Sigmoid colon (tissue), 7 donors: ENCODE results near the gene TMEM181. TPM values are rescaled to one million over a fixed set of nuclear protein-coding genes. Genes with fewer than 3 reads are reported as not detected.

Experiments
- DNase-seq: peaks from one replicate; pipeline ENCODE4 v3.0.0-alpha.2; 2019
- H3K27ac ChIP-seq, 4 donors: fragments of 200-600 bp; sonication (generic); one replicate each; pipeline ENCODE4 v1.5.1; 2016 to 2019; ENCODE audit warnings: mild to moderate bottlenecking in 1 of 4
- H3K27me3 ChIP-seq, 3 donors: fragments of 200-600 bp; sonication (generic); one replicate each; pipeline ENCODE4 v1.5.1; 2019; ENCODE audit warnings: mild to moderate bottlenecking in 1 of 3
- H3K36me3 ChIP-seq, 4 donors: fragments of 200-600 bp; sonication (generic); one replicate each; pipeline ENCODE4 v1.5.1; 2016 to 2019
- H3K4me1 ChIP-seq, 4 donors: fragments of 200-600 bp; sonication (generic); one replicate each; pipeline ENCODE4 v1.5.1; 2017 to 2019
- H3K4me3 ChIP-seq, 4 donors: fragments of 200-600 bp; sonication (generic); one replicate each; pipeline ENCODE4 v1.5.1; 2017 to 2019; ENCODE audit warnings: mild to moderate bottlenecking in 2 of 4, moderate library complexity in 1 of 4
- H3K9me3 ChIP-seq, 4 donors: fragments of 200-600 bp in 3 of 4; sonication (generic) in 3 of 4; one replicate each; pipeline versions ENCODE4 v1.5.1 to v1.6.1; 2013 to 2019
- CTCF ChIP-seq, 4 experiments: fragments of 450-650 bp in 3 of 4; fragments of 200-600 bp in 1 of 4; IDR thresholded peaks; one replicate each; pipeline ENCODE4 v1.5.1; 2016 to 2019; ENCODE audit warnings: antibody characterized with exemption in 4 of 4, mild to moderate bottlenecking in 3 of 4, moderate library complexity in 2 of 4
- EP300 ChIP-seq, 4 donors: sonication (generic); formaldehyde crosslinking; IDR thresholded peaks; one replicate each; pipeline ENCODE4 v1.6.1; 2017; ENCODE audit warnings: antibody characterized with exemption in 4 of 4
- POLR2A ChIP-seq, 2 donors: fragments of 450-650 bp; IDR thresholded peaks; one replicate each; pipeline ENCODE4 v1.6.1; 2016; ENCODE audit warnings: antibody characterized with exemption in 2 of 2, mild to moderate bottlenecking in 2 of 2, moderate library complexity in 2 of 2
- POLR2AphosphoS5 ChIP-seq, 4 donors: sonication (generic); formaldehyde crosslinking; IDR thresholded peaks; one replicate each; pipeline ENCODE4 v1.6.1; 2017; ENCODE audit warnings: antibody characterized with exemption in 4 of 4
- WGBS, 2 donors: extraction: QIAGEN DNeasy Blood & Tissue Kit; methylation state at CpG; one replicate each; pipeline ENCODE4 v1.1.7; 2013; 5-methylcytosine and 5-hydroxymethylcytosine counted together
- intact Hi-C: fragments of 100-400 bp; cut with DNase I; formaldehyde crosslinking; loops from one replicate; pipeline ENCODE4 v1.15.1; 2023
- polyA plus RNA-seq, 3 donors: library from polyadenylated mRNA; stranded (reverse); fragments of 200-250 nt; gene quantifications; one replicate each; pipeline ENCODE4 v1.2.3, GENCODE V29; 2013
- total RNA-seq, 4 donors: library from RNA; depleted of rRNA; stranded (reverse); fragments of >200 nt; gene quantifications; one replicate each; pipeline ENCODE4 v1.1.0, GENCODE V29; 2016
- donor health status: healthy with polysubstance abuse.
- donor health status: Bipolar disorder and iron deficiency.
- donor health status: healthy.

Gene TMEM181
- total and polyA plus RNA-seq, 7 donors = 4.6 to 24.7 (median 20.8) TPM

- no peak for TF ChIP-seq POLR2AphosphoS5 (IDR thresholded peaks at IDR 0.05)
- TF ChIP-seq CTCF (IDR thresholded peaks at IDR 0.05) = no peak
- TF ChIP-seq EP300 (IDR thresholded peaks at IDR 0.05) = no peak
- TF ChIP-seq POLR2A (IDR thresholded peaks at IDR 0.05) = no peak
- intact Hi-C loops = no loop called here
- H3K9me3 ChIP-seq = no peaks in the 10 kb centered on the region
- peak; percentile 12 for DNase-seq
- peaks cover 0 to 2% (median 0%) of the 10 kb centered on the region in 4 donors for H3K36me3 ChIP-seq
- 25 to 33% methylated on average over 21 of the region's 21 CpGs for WGBS, 2 donors
- peaks cover 0 to 38% (median 34%) of the 10 kb centered on the region in 4 donors for H3K4me1 ChIP-seq
- peak overlapping the region; percentile 83 to 98 (median 89) for H3K4me3 ChIP-seq
- no peaks in the 10 kb centered on the region for H3K27me3 ChIP-seq
- H3K27ac ChIP-seq = peak overlapping the region; percentile 95 to 99 (median 96)
These were observed 85.5 kb downstream of the TMEM181 start for GRCh38 chr6:158645064-158646022.

GRCh38 chr6:158646023-158646910, 86.4 kb downstream of the TMEM181 start:
- no peaks in the 10 kb centered on the region for H3K36me3 ChIP-seq
- DNase-seq = peak; percentile 42
- 72 to 84% methylated on average over 10 of the region's 10 CpGs for WGBS, 2 donors
- TF ChIP-seq POLR2A (IDR thresholded peaks at IDR 0.05) (no peak), EP300 (IDR thresholded peaks at IDR 0.05) (no peak), POLR2AphosphoS5 (IDR thresholded peaks at IDR 0.05) (no peak), CTCF (IDR thresholded peaks at IDR 0.05) (no peak)
- peak overlapping the region in 3 of 4 donors; percentile 95 to 97 (median 96) for H3K27ac ChIP-seq
- no peak overlapping the region for H3K4me3 ChIP-seq
- H3K4me1 ChIP-seq = peaks cover 0 to 34% (median 29%) of the 10 kb centered on the region in 4 donors
- intact Hi-C loops = no loop called here
- H3K27me3 ChIP-seq = no peaks in the 10 kb centered on the region
- no peaks in the 10 kb centered on the region for H3K9me3 ChIP-seq

- Histone ChIP-seq H3K36me3 (no peaks in the 10 kb centered on the region), H3K27me3 (no peaks in the 10 kb centered on the region), H3K27ac (peak overlapping the region in 1 of 4 donors; percentile 74), H3K4me3 (no peak overlapping the region), H3K9me3 (no peaks in the 10 kb centered on the region), H3K4me1 (peaks cover 0 to 21% (median 18%) of the 10 kb centered on the region in 4 donors)
- WGBS, 2 donors = 66 to 76% methylated on average over 4 of the region's 4 CpGs
- DNase-seq = no peak
- TF ChIP-seq POLR2A (IDR thresholded peaks at IDR 0.05) (no peak), POLR2AphosphoS5 (IDR thresholded peaks at IDR 0.05) (no peak), EP300 (IDR thresholded peaks at IDR 0.05) (no peak), CTCF (IDR thresholded peaks at IDR 0.05) (no peak)
- intact Hi-C loops = no loop called here
These were observed 87.6 kb downstream of the TMEM181 start for GRCh38 chr6:158647501-158647900.

GRCh38 chr6:158648682-158649131, 88.8 kb downstream of the TMEM181 start:
- Histone ChIP-seq H3K27me3 (no peaks in the 10 kb centered on the region), H3K36me3 (no peaks in the 10 kb centered on the region), H3K27ac (peak overlapping the region in 3 of 4 donors; percentile 38 to 74 (median 59)), H3K4me1 (peaks cover 0 to 13% (median 7%) of the 10 kb centered on the region in 4 donors), H3K9me3 (no peaks in the 10 kb centered on the region), H3K4me3 (no peak overlapping the region)
- peak; percentile 13 for DNase-seq
- 74 to 82% methylated on average over 5 of the region's 5 CpGs for WGBS, 2 donors
- TF ChIP-seq POLR2AphosphoS5 (IDR thresholded peaks at IDR 0.05) (peak in 1 of 4 donors; percentile 29), CTCF (IDR thresholded peaks at IDR 0.05) (no peak)
- intact Hi-C loops = no loop called here
